ENCODE measurements around the gene PPP4C. TPM values are rescaled to one million over a fixed set of nuclear protein-coding genes. Genes with fewer than 3 reads are reported as not detected.
A peak's percentile ranks its signal among the peaks of the same experiment; 100 is the strongest.

Gene PPP4C
- total RNA-seq, 1 experiment from 2014 or later = 165 TPM

DNA sequence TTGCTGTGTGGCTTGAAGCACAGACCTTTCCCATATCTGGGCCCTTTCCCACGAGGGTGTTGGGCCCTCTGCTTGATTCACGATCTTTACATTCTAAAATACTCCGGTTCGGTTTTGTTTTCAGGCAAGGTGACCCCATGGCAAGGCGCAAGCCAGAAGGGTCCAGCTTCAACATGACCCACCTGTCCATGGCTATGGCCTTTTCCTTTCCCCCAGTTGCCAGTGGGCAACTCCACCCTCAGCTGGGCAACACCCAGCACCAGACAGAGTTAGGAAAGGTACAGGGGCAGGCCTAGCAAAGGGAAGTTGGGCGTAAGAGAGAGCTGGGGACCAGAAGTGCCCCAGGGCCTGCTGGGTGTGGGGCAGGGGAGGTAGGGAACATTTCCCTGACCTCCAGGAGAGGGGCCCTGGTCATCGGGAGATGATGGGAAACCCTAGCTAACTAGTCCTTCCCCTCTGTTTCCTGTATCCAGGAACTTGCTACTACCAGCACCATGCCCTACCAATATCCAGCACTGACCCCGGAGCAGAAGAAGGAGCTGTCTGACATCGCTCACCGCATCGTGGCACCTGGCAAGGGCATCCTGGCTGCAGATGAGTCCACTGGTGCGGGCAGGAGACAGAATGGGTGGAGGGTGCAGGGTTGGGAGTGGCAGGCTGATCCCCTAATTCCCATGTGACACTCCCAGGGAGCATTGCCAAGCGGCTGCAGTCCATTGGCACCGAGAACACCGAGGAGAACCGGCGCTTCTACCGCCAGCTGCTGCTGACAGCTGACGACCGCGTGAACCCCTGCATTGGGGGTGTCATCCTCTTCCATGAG lies 8.8 kb upstream of the PPP4C start:
- Histone ChIP-seq H3K79me2 (ENCODE audit: insufficient read depth, low read length) (peaks cover 61% of the 10 kb centered on the region), H4K20me1 (ENCODE audit: insufficient read depth) (peaks cover 12% of the 10 kb centered on the region; the same call in 1 of the 2 replicates), H3K36me3 (ENCODE audit: control insufficient read depth in 1 of 2, insufficient read depth in 2 of 2, low read length in 2 of 2) (peaks cover 28 to 57% of the 10 kb centered on the region in 2 experiments), H3K9me2 (ENCODE audit: insufficient read depth) (no peaks in the 10 kb centered on the region), H3K9ac (ENCODE audit: low read length) (peak overlapping the region; percentile 99), H3K4me1 (ENCODE audit: control insufficient read depth in 1 of 2, insufficient read depth in 2 of 2, low read length in 2 of 2) (peaks cover 18 to 42% of the 10 kb centered on the region in 2 experiments), H3K27ac (ENCODE audit: low read depth, low read length) (peak overlapping the region; percentile 100), H3K27me3 (ENCODE audit: insufficient read depth, low read length) (no peaks in the 10 kb centered on the region), H3K9me3 (ENCODE audit: control insufficient read depth in 1 of 2, insufficient read depth in 1 of 2, low read depth in 1 of 2, low read length in 2 of 2) (no peaks in the 10 kb centered on the region), H3K4me3 (replicated peaks in 1 of 2; ENCODE audit: low read depth in 1 of 2, low read length in 2 of 2) (peak overlapping the region; percentile 98), H2AFZ (ENCODE audit: low read depth, low read length, poor library complexity, severe bottlenecking) (no peak overlapping the region), H3K4me2 (ENCODE audit: low read length) (peak overlapping the region; percentile 95)
- RAD21 ChIA-PET (ENCODE audit: low non-redundant PET in 1 of 2, low total read pairs in 2 of 2, uncharacterized antibody in 2 of 2, unreplicated experiment in 2 of 2) = interaction anchor here in 1 of 2 experiments (0.6 kb wide), 1 partner anchor 22 kb away, joined by 3 read pairs; no protein-coding TSS in a partner anchor
- no peak for ATAC-seq
- POLR2A ChIA-PET = interaction anchor here (2.7 kb wide), 1 partner anchor 24 kb away, joined by 10 read pairs; the partner anchor contains the start of gene TBX6
- TF ChIP-seq EGR1 (IDR thresholded peaks at IDR 0.05; ENCODE audit: low read depth) (no peak), RAD21 (IDR thresholded peaks at IDR 0.05; ENCODE audit: low read depth) (no peak), POLR2AphosphoS5 (IDR thresholded peaks at IDR 0.05; ENCODE audit: low read depth, low read length) (peak; percentile 17)
- DNase-seq (ENCODE audit: low read depth, low spot score) = no peak
- intact Hi-C loops (cut with micrococcal nuclease) = no loop called here
- no TSS peak for BruUV-seq (replicated peaks)
- CTCF ChIA-PET = interaction anchor here (4.4 kb wide), 1 partner anchor 25 kb away, joined by 28 read pairs; the partner anchor contains the start of gene TBX6

DNA sequence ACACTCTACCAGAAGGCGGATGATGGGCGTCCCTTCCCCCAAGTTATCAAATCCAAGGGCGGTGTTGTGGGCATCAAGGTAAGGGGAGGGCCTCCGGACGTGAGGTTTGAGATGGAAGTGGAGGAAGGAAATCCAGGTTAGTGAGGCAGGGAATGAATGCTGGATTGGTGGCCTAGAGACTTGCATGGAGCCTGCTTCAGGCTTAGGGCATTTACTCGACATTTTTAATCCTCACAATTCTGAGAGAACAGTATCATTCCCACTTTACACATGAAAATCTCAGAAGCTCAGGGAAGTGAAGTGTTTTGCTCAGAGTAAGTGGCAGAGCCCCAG lies 8.2 kb upstream of the PPP4C start:
- intact Hi-C loops (cut with micrococcal nuclease) = no loop called here
- Histone ChIP-seq H3K27ac (ENCODE audit: low read depth, low read length) (peak overlapping the region; percentile 100), H4K20me1 (ENCODE audit: insufficient read depth) (peaks cover 12% of the 10 kb centered on the region; the same call in 1 of the 2 replicates), H3K9me2 (ENCODE audit: insufficient read depth) (no peaks in the 10 kb centered on the region), H2AFZ (ENCODE audit: low read depth, low read length, poor library complexity, severe bottlenecking) (no peak overlapping the region), H3K79me2 (ENCODE audit: insufficient read depth, low read length) (peaks cover 61% of the 10 kb centered on the region), H3K4me2 (ENCODE audit: low read length) (peak overlapping the region; percentile 95), H3K4me1 (ENCODE audit: control insufficient read depth in 1 of 2, insufficient read depth in 2 of 2, low read length in 2 of 2) (peaks cover 18 to 42% of the 10 kb centered on the region in 2 experiments), H3K36me3 (ENCODE audit: control insufficient read depth in 1 of 2, insufficient read depth in 2 of 2, low read length in 2 of 2) (peaks cover 28 to 60% of the 10 kb centered on the region in 2 experiments), H3K27me3 (ENCODE audit: insufficient read depth, low read length) (no peaks in the 10 kb centered on the region), H3K9ac (ENCODE audit: low read length) (peak overlapping the region; percentile 99; the same call in 1 of the 2 replicates), H3K9me3 (ENCODE audit: control insufficient read depth in 1 of 2, insufficient read depth in 1 of 2, low read depth in 1 of 2, low read length in 2 of 2) (no peaks in the 10 kb centered on the region), H3K4me3 (replicated peaks in 1 of 2; ENCODE audit: low read depth in 1 of 2, low read length in 2 of 2) (peak overlapping the region; percentile 98)
- CTCF ChIA-PET = interaction anchor here (4.4 kb wide), 1 partner anchor 25 kb away, joined by 28 read pairs; the partner anchor contains the start of gene TBX6
- RAD21 ChIA-PET (ENCODE audit: low non-redundant PET in 1 of 2, low total read pairs in 2 of 2, uncharacterized antibody in 2 of 2, unreplicated experiment in 2 of 2) = no interaction called here
- POLR2A ChIA-PET = interaction anchor here (2.7 kb wide), 1 partner anchor 23 kb away, joined by 10 read pairs; the partner anchor contains the start of gene TBX6
- no TSS peak for BruUV-seq (replicated peaks)
- no peak for DNase-seq (ENCODE audit: low read depth, low spot score)
- no peak for ATAC-seq
- TF ChIP-seq JUND (IDR thresholded peaks at IDR 0.05) (no peak), POLR2A (IDR thresholded peaks at IDR 0.05; ENCODE audit: borderline replicate concordance, extremely low read depth, insufficient read depth, insufficient read length) (no peak), FOSL1 (IDR thresholded peaks at IDR 0.05; ENCODE audit: low read depth) (no peak), EGR1 (IDR thresholded peaks at IDR 0.05; ENCODE audit: low read depth) (no peak), TCF7L2 (IDR thresholded peaks at IDR 0.05; ENCODE audit: borderline replicate concordance, extremely low read depth, insufficient read depth, insufficient read length) (no peak), ELF1 (IDR thresholded peaks at IDR 0.05; ENCODE audit: borderline replicate concordance, low read depth) (no peak), ZFX (IDR thresholded peaks at IDR 0.05) (no peak), SRF (IDR thresholded peaks at IDR 0.05; ENCODE audit: low read depth) (no peak), POLR2AphosphoS5 (IDR thresholded peaks at IDR 0.05; ENCODE audit: low read depth, low read length) (no peak; the same call in 1 of the 2 replicates), EZH2phosphoT487 (IDR thresholded peaks at IDR 0.05; ENCODE audit: borderline replicate concordance) (no peak), CEBPB (IDR thresholded peaks at IDR 0.05; ENCODE audit: low read depth) (no peak), EZH2 (IDR thresholded peaks at IDR 0.05) (no peak)
- TF ChIP-seq, protein P1, sequence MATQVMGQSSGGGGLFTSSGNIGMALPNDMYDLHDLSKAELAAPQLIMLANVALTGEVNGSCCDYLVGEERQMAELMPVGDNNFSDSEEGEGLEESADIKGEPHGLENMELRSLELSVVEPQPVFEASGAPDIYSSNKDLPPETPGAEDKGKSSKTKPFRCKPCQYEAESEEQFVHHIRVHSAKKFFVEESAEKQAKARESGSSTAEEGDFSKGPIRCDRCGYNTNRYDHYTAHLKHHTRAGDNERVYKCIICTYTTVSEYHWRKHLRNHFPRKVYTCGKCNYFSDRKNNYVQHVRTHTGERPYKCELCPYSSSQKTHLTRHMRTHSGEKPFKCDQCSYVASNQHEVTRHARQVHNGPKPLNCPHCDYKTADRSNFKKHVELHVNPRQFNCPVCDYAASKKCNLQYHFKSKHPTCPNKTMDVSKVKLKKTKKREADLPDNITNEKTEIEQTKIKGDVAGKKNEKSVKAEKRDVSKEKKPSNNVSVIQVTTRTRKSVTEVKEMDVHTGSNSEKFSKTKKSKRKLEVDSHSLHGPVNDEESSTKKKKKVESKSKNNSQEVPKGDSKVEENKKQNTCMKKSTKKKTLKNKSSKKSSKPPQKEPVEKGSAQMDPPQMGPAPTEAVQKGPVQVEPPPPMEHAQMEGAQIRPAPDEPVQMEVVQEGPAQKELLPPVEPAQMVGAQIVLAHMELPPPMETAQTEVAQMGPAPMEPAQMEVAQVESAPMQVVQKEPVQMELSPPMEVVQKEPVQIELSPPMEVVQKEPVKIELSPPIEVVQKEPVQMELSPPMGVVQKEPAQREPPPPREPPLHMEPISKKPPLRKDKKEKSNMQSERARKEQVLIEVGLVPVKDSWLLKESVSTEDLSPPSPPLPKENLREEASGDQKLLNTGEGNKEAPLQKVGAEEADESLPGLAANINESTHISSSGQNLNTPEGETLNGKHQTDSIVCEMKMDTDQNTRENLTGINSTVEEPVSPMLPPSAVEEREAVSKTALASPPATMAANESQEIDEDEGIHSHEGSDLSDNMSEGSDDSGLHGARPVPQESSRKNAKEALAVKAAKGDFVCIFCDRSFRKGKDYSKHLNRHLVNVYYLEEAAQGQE (IDR thresholded peaks at IDR 0.05; ENCODE audit: low read depth) = no peak
- TF ChIP-seq, protein P2, sequence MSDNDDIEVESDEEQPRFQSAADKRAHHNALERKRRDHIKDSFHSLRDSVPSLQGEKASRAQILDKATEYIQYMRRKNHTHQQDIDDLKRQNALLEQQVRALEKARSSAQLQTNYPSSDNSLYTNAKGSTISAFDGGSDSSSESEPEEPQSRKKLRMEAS (IDR thresholded peaks at IDR 0.05) = no peak
